Neural cell (in vitro differentiated cells): Measurements from ENCODE around the gene CHCT1. TPM values are rescaled to one million over a fixed set of nuclear protein-coding genes. Genes with fewer than 3 reads are reported as not detected.

Source experiments
- H2AFZ ChIP-seq: fragments of 200-600, 300-800 bp; sonication (generic), shearing (Covaris generic); 2 replicates; pipeline ENCODE4 v1.6.0; 2014; ENCODE audit warnings: low read depth, mild to moderate bottlenecking, antibody characterized with exemption, low read length, moderate library complexity
- H3F3A ChIP-seq: fragments of 200-600 bp; shearing (Covaris generic); 2 replicates; pipeline ENCODE4 v1.6.1; 2016; ENCODE audit warnings: mild to moderate bottlenecking, moderate library complexity, mixed read lengths, antibody characterized with exemption, low read length; ENCODE audit not compliant: insufficient read depth, poor library complexity, severe bottlenecking
- H3K27ac ChIP-seq: fragments of 200-600, 300-800 bp; sonication (generic), shearing (Covaris generic); 2 replicates; pipeline ENCODE4 v1.5.1; 2014; ENCODE audit warnings: mild to moderate bottlenecking, low read length, moderate library complexity
- H3K27me3 ChIP-seq: fragments of 300-800, 200-600 bp; sonication (generic), shearing (Covaris generic); 2 replicates; pipeline ENCODE4 v1.6.0; 2014; ENCODE audit warnings: mild to moderate bottlenecking, low read depth, low read length, moderate library complexity; ENCODE audit not compliant: insufficient read depth
- H3K36me3 ChIP-seq: fragments of 300-800, 200-600 bp; sonication (generic), shearing (Covaris generic); 2 replicates; pipeline ENCODE4 v1.5.1; 2014; ENCODE audit warnings: mild to moderate bottlenecking, antibody characterized with exemption, low read length, moderate library complexity; ENCODE audit not compliant: insufficient read depth
- H3K4me2 ChIP-seq: fragments of 300-800, 200-600 bp; sonication (generic), shearing (Covaris generic); 2 replicates; pipeline ENCODE4 v1.6.0; 2014; ENCODE audit warnings: mild to moderate bottlenecking, low read length
- H3K4me3 ChIP-seq: fragments of 300-800, 200-600 bp; sonication (generic), shearing (Covaris generic); 2 replicates; pipeline ENCODE4 v1.5.1; 2014; ENCODE audit warnings: mild to moderate bottlenecking, low read length, moderate library complexity
- H3K79me2 ChIP-seq: fragments of 200-600 bp; shearing (Covaris generic); replicated peaks from 2 replicates; pipeline ENCODE4 v1.6.0; 2014; ENCODE audit warnings: mild to moderate bottlenecking, low read length, moderate library complexity; ENCODE audit not compliant: insufficient read depth
- H3K9ac ChIP-seq: fragments of 300-800, 200-600 bp; sonication (generic), shearing (Covaris generic); 2 replicates; pipeline ENCODE4 v1.6.1; 2016; ENCODE audit warnings: mild to moderate bottlenecking, low read length, mixed read lengths
- H3K9me2 ChIP-seq: fragments of 200-600 bp; shearing (Covaris generic); 2 replicates; pipeline ENCODE4 v1.6.1; 2016; ENCODE audit warnings: mild to moderate bottlenecking, low read length, mixed read lengths; ENCODE audit not compliant: insufficient read depth
- H3K9me3 ChIP-seq: fragments of 200-600, 300-800 bp; sonication (generic), shearing (Covaris generic); 2 replicates; pipeline ENCODE4 v1.6.1; 2016; ENCODE audit warnings: mild to moderate bottlenecking, mixed run types, low read length, moderate library complexity, mixed read lengths
- H4K20me1 ChIP-seq: fragments of 200-600 bp; shearing (Covaris generic); 2 replicates; pipeline ENCODE4 v1.6.1; 2016; ENCODE audit warnings: mild to moderate bottlenecking, mixed run types; ENCODE audit not compliant: insufficient read depth
- EP300 ChIP-seq: fragments of 450-650 bp; conservative IDR thresholded peaks from 2 replicates; pipeline ENCODE4 v1.6.1; 2014; ENCODE audit warnings: antibody characterized with exemption, mild to moderate bottlenecking, moderate library complexity; ENCODE audit not compliant: poor library complexity, severe bottlenecking
- EZH2 ChIP-seq: fragments of 200-600, 300-800 bp; shearing (Covaris generic), sonication (generic); IDR thresholded peaks from 2 replicates; pipeline ENCODE4 v1.6.1; 2014; ENCODE audit warnings: antibody characterized with exemption, low read length, borderline replicate concordance, mild to moderate bottlenecking; ENCODE audit not compliant: insufficient read depth, poor library complexity, severe bottlenecking
- MXI1 ChIP-seq: fragments of 450-650 bp; conservative IDR thresholded peaks from 2 replicates; pipeline ENCODE4 v1.6.1; 2014; ENCODE audit warnings: antibody characterized with exemption, mild to moderate bottlenecking; ENCODE audit not compliant: poor library complexity, severe bottlenecking
- POLR2AphosphoS5 ChIP-seq: IDR thresholded peaks from 2 replicates; pipeline ENCODE4 v1.6.1; 2012
- RAD21 ChIP-seq: fragments of 450-650 bp; conservative IDR thresholded peaks from 2 replicates; pipeline ENCODE4 v1.6.1; 2014; ENCODE audit warnings: antibody characterized with exemption, mild to moderate bottlenecking, moderate library complexity
- SMC3 ChIP-seq: fragments of 450-650 bp; conservative IDR thresholded peaks from 2 replicates; pipeline ENCODE4 v1.6.1; 2014; ENCODE audit warnings: antibody characterized with exemption, mild to moderate bottlenecking, moderate library complexity; ENCODE audit not compliant: poor library complexity
- TAF1 ChIP-seq: IDR thresholded peaks from 2 replicates; pipeline ENCODE4 v1.6.1; 2012; ENCODE audit warnings: low read depth
- polyA plus RNA-seq: library from polyadenylated mRNA; depleted of rRNA; stranded (reverse); fragments of >200 nt; gene quantifications from 2 replicates; pipeline ENCODE4 v1.2.3, GENCODE V29; 2014
- TF ChIP-seq, protein P1 (sequence below): IDR thresholded peaks from 2 replicates; pipeline ENCODE4 v1.6.1; 2012; ENCODE audit warnings: borderline replicate concordance
- TF ChIP-seq, protein P2 (sequence below): fragments of 450-650 bp; IDR thresholded peaks from 2 replicates; pipeline ENCODE4 v1.5.1; 2014; ENCODE audit warnings: antibody characterized with exemption, mild to moderate bottlenecking, moderate library complexity; ENCODE audit not compliant: poor library complexity, severe bottlenecking

CHCT1 gene
- polyA plus RNA-seq, 1 donor from 2014 or later, result not detected

DNA sequence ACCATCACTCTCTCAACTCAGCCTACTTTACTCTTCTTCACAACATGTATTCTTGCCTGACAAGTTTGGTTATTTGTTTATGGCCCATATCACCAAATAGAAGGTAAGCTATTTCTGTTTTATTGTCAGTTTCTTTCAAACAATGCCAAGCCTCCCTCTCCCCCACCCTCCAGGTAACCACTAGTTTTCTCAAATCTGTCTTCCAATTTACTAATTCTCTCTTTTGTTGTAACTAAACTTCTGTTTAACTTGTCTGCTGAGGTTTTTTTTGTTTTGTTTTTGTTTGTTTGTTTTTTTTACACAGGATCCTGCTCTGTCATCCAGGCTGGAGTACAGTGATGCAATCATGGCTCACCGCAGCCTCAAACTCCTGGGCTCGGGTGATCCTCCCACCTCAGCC lies 34.9 kb downstream of the CHCT1 start (continued):
- TF ChIP-seq, protein P1, sequence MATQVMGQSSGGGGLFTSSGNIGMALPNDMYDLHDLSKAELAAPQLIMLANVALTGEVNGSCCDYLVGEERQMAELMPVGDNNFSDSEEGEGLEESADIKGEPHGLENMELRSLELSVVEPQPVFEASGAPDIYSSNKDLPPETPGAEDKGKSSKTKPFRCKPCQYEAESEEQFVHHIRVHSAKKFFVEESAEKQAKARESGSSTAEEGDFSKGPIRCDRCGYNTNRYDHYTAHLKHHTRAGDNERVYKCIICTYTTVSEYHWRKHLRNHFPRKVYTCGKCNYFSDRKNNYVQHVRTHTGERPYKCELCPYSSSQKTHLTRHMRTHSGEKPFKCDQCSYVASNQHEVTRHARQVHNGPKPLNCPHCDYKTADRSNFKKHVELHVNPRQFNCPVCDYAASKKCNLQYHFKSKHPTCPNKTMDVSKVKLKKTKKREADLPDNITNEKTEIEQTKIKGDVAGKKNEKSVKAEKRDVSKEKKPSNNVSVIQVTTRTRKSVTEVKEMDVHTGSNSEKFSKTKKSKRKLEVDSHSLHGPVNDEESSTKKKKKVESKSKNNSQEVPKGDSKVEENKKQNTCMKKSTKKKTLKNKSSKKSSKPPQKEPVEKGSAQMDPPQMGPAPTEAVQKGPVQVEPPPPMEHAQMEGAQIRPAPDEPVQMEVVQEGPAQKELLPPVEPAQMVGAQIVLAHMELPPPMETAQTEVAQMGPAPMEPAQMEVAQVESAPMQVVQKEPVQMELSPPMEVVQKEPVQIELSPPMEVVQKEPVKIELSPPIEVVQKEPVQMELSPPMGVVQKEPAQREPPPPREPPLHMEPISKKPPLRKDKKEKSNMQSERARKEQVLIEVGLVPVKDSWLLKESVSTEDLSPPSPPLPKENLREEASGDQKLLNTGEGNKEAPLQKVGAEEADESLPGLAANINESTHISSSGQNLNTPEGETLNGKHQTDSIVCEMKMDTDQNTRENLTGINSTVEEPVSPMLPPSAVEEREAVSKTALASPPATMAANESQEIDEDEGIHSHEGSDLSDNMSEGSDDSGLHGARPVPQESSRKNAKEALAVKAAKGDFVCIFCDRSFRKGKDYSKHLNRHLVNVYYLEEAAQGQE, result no peak

DNA sequence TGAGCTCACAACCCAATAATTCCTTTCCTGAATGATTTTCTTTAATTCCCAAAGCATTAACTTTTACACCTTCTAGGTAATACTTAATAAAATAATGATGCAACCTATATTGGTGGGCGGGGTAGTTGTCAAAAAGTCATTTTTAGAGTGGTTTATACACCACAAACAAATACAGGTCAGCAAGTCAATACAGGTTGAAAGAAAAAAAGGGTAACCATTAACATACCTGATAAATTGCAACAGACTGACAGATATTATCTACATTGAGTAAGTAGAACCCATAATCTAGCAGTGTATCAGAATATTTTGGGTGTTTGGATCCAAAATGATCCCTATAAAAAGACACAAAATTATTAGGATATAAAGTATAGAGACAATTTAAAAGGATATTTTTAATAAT lies 39.3 kb downstream of the CHCT1 start:
- Histone ChIP-seq H3K9me2 (no peaks in the 10 kb centered on the region), H3K4me3 (no peak overlapping the region), H4K20me1 (no peaks in the 10 kb centered on the region), H3K4me2 (no peak overlapping the region), H3K79me2 (peaks cover 3% of the 10 kb centered on the region), H3K9ac (no peak overlapping the region), H3K9me3 (no peaks in the 10 kb centered on the region), H3F3A (no peaks in the 10 kb centered on the region), H3K36me3 (peaks cover 14% of the 10 kb centered on the region), H2AFZ (no peak overlapping the region), H3K27me3 (no peaks in the 10 kb centered on the region), H3K27ac (no peak overlapping the region)
- TF ChIP-seq, protein P2, sequence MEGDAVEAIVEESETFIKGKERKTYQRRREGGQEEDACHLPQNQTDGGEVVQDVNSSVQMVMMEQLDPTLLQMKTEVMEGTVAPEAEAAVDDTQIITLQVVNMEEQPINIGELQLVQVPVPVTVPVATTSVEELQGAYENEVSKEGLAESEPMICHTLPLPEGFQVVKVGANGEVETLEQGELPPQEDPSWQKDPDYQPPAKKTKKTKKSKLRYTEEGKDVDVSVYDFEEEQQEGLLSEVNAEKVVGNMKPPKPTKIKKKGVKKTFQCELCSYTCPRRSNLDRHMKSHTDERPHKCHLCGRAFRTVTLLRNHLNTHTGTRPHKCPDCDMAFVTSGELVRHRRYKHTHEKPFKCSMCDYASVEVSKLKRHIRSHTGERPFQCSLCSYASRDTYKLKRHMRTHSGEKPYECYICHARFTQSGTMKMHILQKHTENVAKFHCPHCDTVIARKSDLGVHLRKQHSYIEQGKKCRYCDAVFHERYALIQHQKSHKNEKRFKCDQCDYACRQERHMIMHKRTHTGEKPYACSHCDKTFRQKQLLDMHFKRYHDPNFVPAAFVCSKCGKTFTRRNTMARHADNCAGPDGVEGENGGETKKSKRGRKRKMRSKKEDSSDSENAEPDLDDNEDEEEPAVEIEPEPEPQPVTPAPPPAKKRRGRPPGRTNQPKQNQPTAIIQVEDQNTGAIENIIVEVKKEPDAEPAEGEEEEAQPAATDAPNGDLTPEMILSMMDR, result no peak

DNA sequence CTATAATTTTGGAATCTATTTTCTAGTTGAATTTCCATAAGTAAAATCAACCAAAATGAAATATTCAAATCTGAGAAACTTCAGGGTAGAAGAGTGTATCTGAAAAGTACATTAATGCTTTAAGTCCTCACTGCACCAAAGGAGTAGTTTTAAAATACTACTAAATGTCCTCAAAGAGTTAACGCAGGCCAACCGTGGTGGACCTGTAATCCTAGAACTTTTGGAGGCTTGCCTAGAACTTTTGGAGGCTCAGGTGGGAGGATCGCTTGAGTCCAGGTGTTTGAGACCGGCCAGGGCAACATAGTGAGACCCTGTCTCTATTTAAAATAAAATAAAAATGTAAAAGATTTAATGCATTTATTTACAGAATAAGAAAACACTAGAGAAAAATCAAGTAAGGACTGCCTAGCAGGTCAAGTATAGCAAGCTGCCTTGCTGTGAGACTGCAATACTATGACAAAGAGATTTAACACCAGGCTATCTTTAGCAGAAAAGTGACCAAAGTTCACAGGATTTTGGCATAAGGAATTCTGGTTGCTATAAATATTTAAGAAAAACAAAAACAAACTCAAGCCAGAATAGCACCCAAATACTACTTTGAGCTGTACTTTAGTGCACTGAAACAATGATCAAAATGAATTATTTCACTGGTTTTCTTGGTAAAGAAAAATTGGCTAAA lies 41.0 kb downstream of the CHCT1 start:
- Histone ChIP-seq H3K4me3 (no peak overlapping the region), H3F3A (no peaks in the 10 kb centered on the region), H3K9me2 (no peaks in the 10 kb centered on the region), H4K20me1 (no peaks in the 10 kb centered on the region), H3K4me2 (no peak overlapping the region), H3K9me3 (no peaks in the 10 kb centered on the region), H3K9ac (no peak overlapping the region), H3K27ac (no peak overlapping the region), H3K36me3 (peaks cover 3% of the 10 kb centered on the region), H3K27me3 (no peaks in the 10 kb centered on the region), H2AFZ (no peak overlapping the region), H3K79me2 (peaks cover 6% of the 10 kb centered on the region)
- TF ChIP-seq POLR2AphosphoS5, result no peak
- no peak for TF ChIP-seq SMC3
- TF ChIP-seq, protein P1, result no peak
- no peak for TF ChIP-seq TAF1
- TF ChIP-seq RAD21, result no peak
- TF ChIP-seq EZH2, result no peak
- TF ChIP-seq EP300, result no peak
- TF ChIP-seq MXI1, result no peak
- TF ChIP-seq, protein P2, result no peak
